IPS-18a (cell line): ENCODE measurements around the gene AHCYL2.

ENCODE experiments used
- H3K27ac ChIP-seq: one replicate; pipeline ENCODE4 v1.5.1; 2013; ENCODE audit warnings: low read length
- H3K27me3 ChIP-seq: one replicate; pipeline ENCODE4 v1.6.1; 2013; ENCODE audit warnings: mild to moderate bottlenecking, low read length; ENCODE audit not compliant: control insufficient read depth, insufficient read depth
- H3K36me3 ChIP-seq: one replicate; pipeline ENCODE4 v1.6.1; 2013; ENCODE audit warnings: low read depth, low read length; ENCODE audit not compliant: control insufficient read depth
- H3K4me1 ChIP-seq: one replicate; pipeline ENCODE4 v1.6.1; 2013; ENCODE audit warnings: low read depth, low read length; ENCODE audit not compliant: control insufficient read depth
- H3K4me3 ChIP-seq: one replicate; pipeline ENCODE4 v1.5.1; 2013; ENCODE audit warnings: low read length
- H3K9ac ChIP-seq: one replicate; pipeline ENCODE4 v1.6.1; 2013; ENCODE audit warnings: mild to moderate bottlenecking, low read length, moderate library complexity
- H3K9me3 ChIP-seq: one replicate; pipeline ENCODE4 v1.6.1; 2013; ENCODE audit warnings: low read depth, low read length; ENCODE audit not compliant: control insufficient read depth

The AHCYL2 gene

GRCh38 chr7:129273936-129274335 is 49.1 kb downstream of the AHCYL2 start:
- H3K9me3 ChIP-seq = peaks cover 5% of the 10 kb centered on the region
- no peak overlapping the region for H3K27ac ChIP-seq
- no peaks in the 10 kb centered on the region for H3K4me1 ChIP-seq
- H3K27me3 ChIP-seq = no peaks in the 10 kb centered on the region
- peaks cover 4% of the 10 kb centered on the region for H3K36me3 ChIP-seq
- no peak overlapping the region for H3K9ac ChIP-seq
- H3K4me3 ChIP-seq = no peak overlapping the region

GRCh38 chr7:129277629-129278028 is 52.8 kb downstream of the AHCYL2 start:
- Histone ChIP-seq H3K4me1 (peaks cover 14% of the 10 kb centered on the region), H3K27me3 (no peaks in the 10 kb centered on the region), H3K27ac (no peak overlapping the region), H3K4me3 (no peak overlapping the region), H3K9ac (no peak overlapping the region), H3K9me3 (peaks cover 5% of the 10 kb centered on the region), H3K36me3 (peaks cover 4% of the 10 kb centered on the region)

- Histone ChIP-seq H3K4me3 (no peak overlapping the region), H3K36me3 (peaks cover 4% of the 10 kb centered on the region), H3K4me1 (peaks cover 21% of the 10 kb centered on the region), H3K27me3 (no peaks in the 10 kb centered on the region), H3K27ac (no peak overlapping the region), H3K9ac (no peak overlapping the region), H3K9me3 (peaks cover 4% of the 10 kb centered on the region)
These were observed 53.9 kb downstream of the AHCYL2 start for GRCh38 chr7:129278688-129279087.

- Histone ChIP-seq H3K4me1 (peaks cover 21% of the 10 kb centered on the region), H3K27me3 (no peaks in the 10 kb centered on the region), H3K27ac (no peak overlapping the region), H3K9ac (no peak overlapping the region), H3K36me3 (no peaks in the 10 kb centered on the region), H3K4me3 (no peak overlapping the region), H3K9me3 (no peaks in the 10 kb centered on the region)
These were observed 54.9 kb downstream of the AHCYL2 start for GRCh38 chr7:129279757-129280156.

GRCh38 chr7:129281163-129281562 is 56.3 kb downstream of the AHCYL2 start:
- Histone ChIP-seq H3K9me3 (no peaks in the 10 kb centered on the region), H3K27ac (no peak overlapping the region), H3K27me3 (no peaks in the 10 kb centered on the region), H3K9ac (no peak overlapping the region), H3K4me3 (no peak overlapping the region), H3K4me1 (peaks cover 25% of the 10 kb centered on the region), H3K36me3 (no peaks in the 10 kb centered on the region)

- H3K9me3 ChIP-seq = no peaks in the 10 kb centered on the region
- H3K27ac ChIP-seq = peak overlapping the region; percentile 25
- no peak overlapping the region for H3K4me3 ChIP-seq
- H3K27me3 ChIP-seq = no peaks in the 10 kb centered on the region
- H3K9ac ChIP-seq = peak overlapping the region; percentile 53
- H3K36me3 ChIP-seq = no peaks in the 10 kb centered on the region
- peaks cover 25% of the 10 kb centered on the region for H3K4me1 ChIP-seq
These were observed 58.0 kb downstream of the AHCYL2 start for GRCh38 chr7:129282865-129283264.

GRCh38 chr7:129283936-129284335 is 59.1 kb downstream of the AHCYL2 start:
- H3K9me3 ChIP-seq = no peaks in the 10 kb centered on the region
- H3K27ac ChIP-seq = no peak overlapping the region
- no peak overlapping the region for H3K4me3 ChIP-seq
- H3K27me3 ChIP-seq = no peaks in the 10 kb centered on the region
- peaks cover 25% of the 10 kb centered on the region for H3K4me1 ChIP-seq
- no peaks in the 10 kb centered on the region for H3K36me3 ChIP-seq
- no peak overlapping the region for H3K9ac ChIP-seq

GRCh38 chr7:129285111-129285510 is 60.3 kb downstream of the AHCYL2 start:
- Histone ChIP-seq H3K36me3 (no peaks in the 10 kb centered on the region), H3K27ac (no peak overlapping the region)

GRCh38 chr7:129292861-129293260 is 68.0 kb downstream of the AHCYL2 start:
- Histone ChIP-seq H3K9ac (no peak overlapping the region), H3K9me3 (no peaks in the 10 kb centered on the region), H3K27ac (no peak overlapping the region)

More at GRCh38 chr7:129285111-129285510, 60.3 kb downstream of the AHCYL2 start:
- Histone ChIP-seq H3K9me3 (no peaks in the 10 kb centered on the region), H3K4me3 (no peak overlapping the region), H3K9ac (no peak overlapping the region), H3K27me3 (no peaks in the 10 kb centered on the region), H3K4me1 (peaks cover 18% of the 10 kb centered on the region)

GRCh38 chr7:129295015-129295423 is 70.2 kb downstream of the AHCYL2 start:
- Histone ChIP-seq H3K9ac (no peak overlapping the region), H3K4me1 (no peaks in the 10 kb centered on the region), H3K9me3 (no peaks in the 10 kb centered on the region), H3K4me3 (no peak overlapping the region), H3K27ac (no peak overlapping the region), H3K27me3 (no peaks in the 10 kb centered on the region), H3K36me3 (no peaks in the 10 kb centered on the region)

More at GRCh38 chr7:129292861-129293260, 68.0 kb downstream of the AHCYL2 start:
- no peaks in the 10 kb centered on the region for H3K27me3 ChIP-seq
- no peaks in the 10 kb centered on the region for H3K4me1 ChIP-seq
- no peak overlapping the region for H3K4me3 ChIP-seq
- no peaks in the 10 kb centered on the region for H3K36me3 ChIP-seq

GRCh38 chr7:129298268-129298893 is 73.6 kb downstream of the AHCYL2 start:
- H3K4me1 ChIP-seq = no peaks in the 10 kb centered on the region
- H3K9ac ChIP-seq = no peak overlapping the region
- H3K9me3 ChIP-seq = no peaks in the 10 kb centered on the region
- H3K4me3 ChIP-seq = no peak overlapping the region
- H3K36me3 ChIP-seq = no peaks in the 10 kb centered on the region
- H3K27me3 ChIP-seq = no peaks in the 10 kb centered on the region
- no peak overlapping the region for H3K27ac ChIP-seq

- Histone ChIP-seq H3K36me3 (no peaks in the 10 kb centered on the region), H3K4me1 (no peaks in the 10 kb centered on the region), H3K27me3 (no peaks in the 10 kb centered on the region), H3K27ac (no peak overlapping the region), H3K9ac (no peak overlapping the region), H3K4me3 (no peak overlapping the region), H3K9me3 (no peaks in the 10 kb centered on the region)
These were observed 75.1 kb downstream of the AHCYL2 start for GRCh38 chr7:129299889-129300288.
